Activated CD4-positive, alpha-beta T cell treated with anti-CD3 and anti-CD28 coated beads for 36 hours (primary cell): Measurements from ENCODE around the gene LRRC4C. TPM values are rescaled to one million over a fixed set of nuclear protein-coding genes. Genes with fewer than 3 reads are reported as not detected.
"Not testable (repeated sequence)": the region's sequence is repeated elsewhere in the genome, so short reads cannot be mapped to it uniquely, and the experiment has no call there.

ENCODE experiments used
- ATAC-seq: fragments of 200-7000 bp; cut with Tn5 transposase; one replicate; pipeline ENCODE4 v1.10.0; 2021; ENCODE audit warnings: mild to moderate bottlenecking, moderate library complexity
- CTCF ChIA-PET: fragments of 350-600 bp; sonication (Branson Sonifier 250); formaldehyde crosslinking; loops from one replicate; lab custom pipeline; 2021; ENCODE audit warnings: antibody characterized with exemption; lab: Charles Lee
- POLR2A ChIA-PET: fragments of 350-600 bp; sonication (Branson Sonifier 250); formaldehyde crosslinking; loops from one replicate; lab custom pipeline; 2021; ENCODE audit warnings: antibody characterized with exemption, inconsistent platforms; lab: Charles Lee
- DNase-seq: peaks from one replicate; pipeline ENCODE4 v3.0.0-alpha.2; 2020
- H3K27ac Mint-ChIP-seq: one replicate; pipeline ENCODE4 v1.8.0; 2021; ENCODE audit warnings: mixed read lengths
- H3K27me3 Mint-ChIP-seq: one replicate; pipeline ENCODE4 v1.8.0; 2021; ENCODE audit warnings: mixed read lengths
- H3K36me3 Mint-ChIP-seq: one replicate; pipeline ENCODE4 v1.8.0; 2021; ENCODE audit warnings: low read depth, mixed read lengths
- H3K4me1 Mint-ChIP-seq: one replicate; pipeline ENCODE4 v1.8.0; 2021; ENCODE audit warnings: mixed read lengths
- H3K4me3 Mint-ChIP-seq: one replicate; pipeline ENCODE4 v1.8.0; 2021; ENCODE audit warnings: mild to moderate bottlenecking, moderate library complexity, mixed read lengths
- H3K9me3 Mint-ChIP-seq: one replicate; pipeline ENCODE4 v1.8.0; 2021; ENCODE audit warnings: low read depth, mixed read lengths
- intact Hi-C, 2 experiments: fragments of 100-400 bp; cut with DNase I in 1 of 2; cut with micrococcal nuclease in 1 of 2; formaldehyde crosslinking; loops; one replicate each; pipeline versions ENCODE4 v1.14.2 to v1.15.1; 2022 to 2024; cut with DNase I, micrococcal nuclease
- total RNA-seq, 2 experiments: library from RNA; stranded (reverse); gene quantifications; one replicate each; pipeline ENCODE4 v1.2.3, GENCODE V29; 2021

LRRC4C gene
- total RNA-seq, 2 experiments from 2014 or later, result not detected

DNA sequence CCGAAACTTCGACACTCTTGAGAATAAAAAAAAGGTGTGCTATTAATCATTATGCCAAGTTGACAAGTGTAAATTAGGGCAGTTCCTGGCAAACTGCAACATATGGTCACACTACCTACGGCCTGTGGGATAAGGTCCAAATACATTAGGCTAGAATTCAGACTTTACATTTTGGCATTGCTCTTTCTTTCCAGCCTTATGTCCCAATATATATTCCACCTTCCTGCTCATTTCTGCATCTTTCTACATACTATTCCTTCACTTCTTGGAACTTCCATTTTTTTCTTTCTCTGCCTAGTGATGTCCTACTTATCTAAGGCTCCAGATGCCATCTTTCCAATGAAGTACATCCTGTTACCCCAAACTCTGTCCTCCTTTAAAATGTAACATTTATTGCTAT lies 577.2 kb downstream of the LRRC4C start:
- CTCF ChIA-PET, result no interaction called here
- no peaks in the 10 kb centered on the region for H3K27me3 Mint-ChIP-seq
- no peaks in the 10 kb centered on the region for H3K36me3 Mint-ChIP-seq
- no peaks in the 10 kb centered on the region for H3K4me1 Mint-ChIP-seq
- POLR2A ChIA-PET, result no interaction called here
- H3K9me3 Mint-ChIP-seq, result peaks cover 10% of the 10 kb centered on the region
- ATAC-seq (no peak), DNase-seq (no peak)
- H3K4me3 Mint-ChIP-seq, result no peak overlapping the region
- intact Hi-C loops, result no loop called here
- no peak overlapping the region for H3K27ac Mint-ChIP-seq

DNA sequence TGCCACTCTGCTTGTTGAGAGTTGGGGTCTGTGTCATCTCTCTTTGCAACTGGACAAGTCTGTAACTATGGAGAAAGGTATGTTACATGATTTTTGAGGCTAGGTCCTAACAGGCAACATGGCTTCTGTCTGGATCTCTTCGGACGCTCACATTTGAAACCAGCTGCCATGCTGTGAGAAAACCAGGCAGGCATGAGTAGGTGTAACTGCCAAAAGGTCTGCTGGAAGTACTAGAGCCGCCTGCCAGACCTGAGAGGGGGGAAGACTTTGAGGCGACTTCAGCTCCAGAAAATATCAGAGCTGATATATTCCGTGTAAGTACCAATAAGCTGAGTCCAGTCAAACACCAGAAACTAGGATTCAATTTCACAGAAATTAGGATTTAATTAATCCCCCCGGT lies 579.5 kb downstream of the LRRC4C start:
- no peaks in the 10 kb centered on the region for H3K4me1 Mint-ChIP-seq
- no peak overlapping the region for H3K4me3 Mint-ChIP-seq
- peaks cover 12% of the 10 kb centered on the region for H3K9me3 Mint-ChIP-seq
- DNase-seq (no peak), ATAC-seq (no peak)
- no peaks in the 10 kb centered on the region for H3K36me3 Mint-ChIP-seq
- H3K27ac Mint-ChIP-seq, result no peak overlapping the region
- POLR2A ChIA-PET, result no interaction called here
- no peaks in the 10 kb centered on the region for H3K27me3 Mint-ChIP-seq
- intact Hi-C loops, result no loop called here
- CTCF ChIA-PET, result interaction anchor here (1.0 kb wide), 1 partner anchor 13 kb away, joined by 3 read pairs; no protein-coding TSS in a partner anchor

DNA sequence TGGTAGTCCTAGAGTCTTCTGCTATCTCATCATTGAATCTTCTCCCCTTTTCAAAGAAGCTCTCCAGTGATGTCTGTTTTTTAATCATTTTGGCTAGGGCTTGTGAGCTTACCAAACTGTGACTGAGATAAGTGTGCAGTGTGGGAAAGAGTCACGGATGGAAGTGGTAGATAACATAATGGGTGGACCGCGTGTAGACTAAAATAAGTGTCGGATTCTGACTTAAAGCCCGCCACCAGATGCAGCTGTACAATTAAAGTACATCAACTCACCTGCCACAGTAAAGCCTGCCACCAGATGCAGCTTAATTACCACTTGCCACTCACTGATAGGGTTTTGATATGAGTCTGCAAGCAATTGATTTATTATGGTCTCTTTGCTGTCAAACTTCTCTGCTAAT lies 581.5 kb downstream of the LRRC4C start:
- no peaks in the 10 kb centered on the region for H3K4me1 Mint-ChIP-seq
- intact Hi-C loops, result no loop called here

DNA sequence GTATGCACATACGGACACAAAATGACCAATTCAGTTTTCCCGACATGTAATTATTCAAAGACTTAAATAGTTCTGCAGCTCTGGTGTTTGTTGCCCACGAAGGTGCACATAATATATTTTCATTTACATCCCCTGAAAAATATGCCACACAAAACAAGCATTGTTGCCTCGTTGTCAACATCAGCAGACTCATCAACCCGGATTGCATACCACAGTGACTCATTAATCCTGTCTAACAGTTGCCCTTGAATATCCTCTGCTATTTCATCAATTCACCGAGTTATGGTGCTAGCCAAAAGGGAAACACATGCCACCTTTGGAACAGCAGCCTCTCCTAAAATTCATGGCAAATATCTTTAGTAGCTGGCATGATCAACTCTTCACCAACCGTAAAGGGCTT lies 582.2 kb downstream of the LRRC4C start:
- no peak overlapping the region for H3K4me3 Mint-ChIP-seq
- no peaks in the 10 kb centered on the region for H3K36me3 Mint-ChIP-seq
- intact Hi-C loops, result no loop called here
- H3K27ac Mint-ChIP-seq, result no peak overlapping the region
- ATAC-seq (no peak), DNase-seq (no peak)
- H3K9me3 Mint-ChIP-seq, result peaks cover 8% of the 10 kb centered on the region
- ChIA-PET POLR2A (no interaction called here), CTCF (no interaction called here)
- no peaks in the 10 kb centered on the region for H3K4me1 Mint-ChIP-seq
- H3K27me3 Mint-ChIP-seq, result no peaks in the 10 kb centered on the region

More for the DNA sequence above, 581.5 kb downstream of the LRRC4C start:
- DNase-seq (no peak), ATAC-seq (no peak)
- H3K9me3 Mint-ChIP-seq, result peaks cover 11% of the 10 kb centered on the region
- no peak overlapping the region for H3K27ac Mint-ChIP-seq
- ChIA-PET POLR2A (no interaction called here), CTCF (interaction anchor here (0.8 kb wide), 1 partner anchor 101 kb away, joined by 3 read pairs; no protein-coding TSS in a partner anchor)
- H3K27me3 Mint-ChIP-seq, result no peaks in the 10 kb centered on the region
- H3K4me3 Mint-ChIP-seq, result no peak overlapping the region
- no peaks in the 10 kb centered on the region for H3K36me3 Mint-ChIP-seq

DNA sequence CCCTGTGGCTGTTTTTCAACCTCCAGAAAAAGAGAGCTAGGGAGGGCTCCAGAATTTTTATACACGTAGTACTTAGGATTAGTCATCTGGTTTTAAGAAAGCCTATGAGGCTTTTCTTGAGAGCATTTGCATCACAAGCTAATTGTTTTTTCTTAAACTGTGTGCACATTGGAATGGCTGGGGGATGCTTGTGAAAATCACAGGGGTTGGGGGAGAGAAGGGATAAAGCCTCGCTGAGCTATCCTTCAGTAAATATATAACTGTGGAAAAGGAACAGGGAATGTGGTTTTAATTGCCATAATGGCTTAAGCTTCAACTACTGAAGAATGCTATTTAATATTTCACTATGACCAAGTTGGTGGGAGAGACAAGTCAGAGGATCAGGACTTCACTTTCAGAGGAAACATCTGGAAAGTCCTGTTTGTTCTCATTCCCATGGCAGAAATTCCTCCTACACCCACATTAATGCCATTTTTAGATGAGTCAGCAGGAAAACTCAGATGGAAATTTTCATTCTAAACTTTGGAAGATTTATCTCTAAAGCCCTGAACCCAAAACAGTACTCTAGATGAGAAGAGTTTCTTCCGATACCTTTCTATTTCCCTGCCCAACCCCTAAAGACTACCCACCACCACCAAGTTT lies 591.3 kb downstream of the LRRC4C start:
- intact Hi-C loops, result no loop called here
- no peak for ATAC-seq
- Mint-ChIP-seq H3K9me3 (peaks cover 20% of the 10 kb centered on the region), H3K4me1 (no peaks in the 10 kb centered on the region), H3K4me3 (no peak overlapping the region), H3K27me3 (no peaks in the 10 kb centered on the region), H3K36me3 (no peaks in the 10 kb centered on the region), H3K27ac (no peak overlapping the region)
- POLR2A ChIA-PET, result no interaction called here
- CTCF ChIA-PET, result interaction anchor here (0.7 to 1.2 kb wide), 2 partner anchors 11 to 35 kb away, joined by 3 read pairs; no protein-coding TSS in a partner anchor
- DNase-seq, result no peak

DNA sequence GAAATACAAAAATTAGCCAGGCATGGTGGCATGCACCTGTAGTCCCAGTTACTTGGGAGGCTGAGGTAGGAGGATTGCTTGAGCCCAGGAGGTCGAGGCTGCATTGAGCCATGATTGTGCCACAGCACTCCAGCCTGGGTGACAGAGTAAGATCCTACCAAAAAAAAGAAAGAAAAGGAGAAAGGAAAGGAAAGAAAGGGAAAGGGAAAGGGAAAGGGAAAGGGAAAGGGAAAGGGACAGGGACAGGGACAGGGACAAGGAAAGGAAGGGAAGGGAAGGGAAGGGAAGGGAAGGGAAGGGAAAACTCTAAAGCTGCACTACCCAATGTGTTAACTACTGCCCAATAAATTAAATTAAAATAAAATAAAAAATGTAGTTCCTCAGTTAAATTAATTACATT lies 601.7 kb downstream of the LRRC4C start:
- H3K4me1 Mint-ChIP-seq, CTCF ChIA-PET: not testable (repeated sequence)

DNA sequence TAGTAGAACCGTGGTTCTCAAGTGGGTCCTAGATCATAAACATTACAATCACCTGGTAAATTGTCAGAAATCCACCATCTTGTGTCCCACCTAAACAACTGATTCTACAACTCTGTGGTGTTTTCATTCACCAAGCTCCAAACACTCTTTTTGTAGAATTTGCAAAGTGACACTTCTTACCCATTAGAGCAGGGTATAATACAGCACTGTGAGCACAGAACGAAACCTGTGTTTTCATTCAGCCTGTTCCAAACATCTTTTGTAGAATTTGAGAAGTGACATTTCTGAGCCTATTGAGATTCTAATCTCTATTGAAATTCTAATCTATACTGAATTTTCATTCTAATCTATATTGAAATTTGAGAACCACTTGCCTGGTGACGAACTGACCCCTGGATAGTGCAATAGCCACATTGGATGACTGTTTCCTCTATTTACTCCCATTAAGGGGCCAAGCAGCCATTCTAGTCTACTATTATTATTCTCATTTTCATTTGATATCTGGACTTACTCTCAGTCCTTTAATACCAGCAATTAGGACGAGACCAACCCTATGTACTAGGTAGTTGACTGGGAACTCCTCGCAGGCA lies 616.6 kb downstream of the LRRC4C start:
- H3K36me3 Mint-ChIP-seq, result no peaks in the 10 kb centered on the region
- intact Hi-C loops, result no loop called here
- H3K4me3 Mint-ChIP-seq, result no peak overlapping the region
- peaks cover 20% of the 10 kb centered on the region for H3K9me3 Mint-ChIP-seq
- no peaks in the 10 kb centered on the region for H3K4me1 Mint-ChIP-seq
- no peak for DNase-seq
- ATAC-seq, result no peak
- ChIA-PET POLR2A (no interaction called here), CTCF (no interaction called here)
- no peak overlapping the region for H3K27ac Mint-ChIP-seq
- H3K27me3 Mint-ChIP-seq, result no peaks in the 10 kb centered on the region

More for the DNA sequence above, 601.7 kb downstream of the LRRC4C start:
- intact Hi-C loops, H3K9me3 Mint-ChIP-seq, H3K27me3 Mint-ChIP-seq, H3K36me3 Mint-ChIP-seq, H3K27ac Mint-ChIP-seq, DNase-seq, ATAC-seq, POLR2A ChIA-PET, H3K4me3 Mint-ChIP-seq: not testable (repeated sequence)

DNA sequence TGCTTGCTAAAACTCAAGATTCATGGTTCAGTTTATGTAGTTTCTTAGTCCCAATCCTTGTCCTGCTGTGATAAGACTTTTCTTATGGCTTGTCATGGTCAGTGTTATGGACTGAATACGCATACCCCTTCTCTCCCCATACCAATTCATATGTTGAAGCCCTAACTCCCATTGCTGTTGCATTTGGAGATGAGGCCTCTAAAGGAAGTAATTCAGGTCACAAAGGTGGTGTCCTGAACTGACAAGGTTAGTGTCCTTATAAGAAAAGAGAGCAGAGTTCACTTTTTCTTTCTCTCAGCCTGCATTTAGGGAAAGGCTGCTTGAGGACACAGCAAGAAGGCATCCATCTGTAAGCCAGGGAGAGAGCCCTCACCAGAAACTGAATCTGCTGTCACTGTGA lies 618.2 kb downstream of the LRRC4C start:
- peaks cover 19% of the 10 kb centered on the region for H3K9me3 Mint-ChIP-seq
- DNase-seq (no peak), ATAC-seq (no peak)
- intact Hi-C loops, result no loop called here
- no peaks in the 10 kb centered on the region for H3K36me3 Mint-ChIP-seq
- no peak overlapping the region for H3K27ac Mint-ChIP-seq
- CTCF ChIA-PET, result no interaction called here
- no peak overlapping the region for H3K4me3 Mint-ChIP-seq
- POLR2A ChIA-PET, result no interaction called here
- no peaks in the 10 kb centered on the region for H3K4me1 Mint-ChIP-seq
- H3K27me3 Mint-ChIP-seq, result no peaks in the 10 kb centered on the region

DNA sequence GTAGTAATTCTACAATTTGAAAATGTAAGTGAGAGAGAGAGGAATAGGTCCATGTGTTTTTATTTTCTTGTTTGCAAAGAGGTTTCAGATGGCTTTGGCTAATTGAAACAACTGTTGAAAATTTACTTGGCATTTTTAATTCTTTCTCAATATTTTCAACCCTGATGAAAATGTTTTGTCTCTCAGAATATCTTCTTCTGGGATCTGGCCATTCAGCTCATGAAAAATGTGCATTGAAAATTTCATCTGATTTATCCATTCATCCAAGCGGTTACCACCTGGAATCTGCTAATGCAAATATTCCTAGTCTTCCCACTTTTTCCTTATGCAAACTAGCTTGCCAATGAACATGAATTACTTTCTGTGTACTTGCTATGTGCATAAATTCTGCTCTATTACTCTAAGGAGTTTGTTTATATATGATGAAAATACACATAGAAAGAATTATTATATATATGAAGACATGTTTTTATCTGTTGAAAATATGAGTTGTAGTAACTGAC lies 621.2 kb downstream of the LRRC4C start:
- Mint-ChIP-seq H3K4me3 (no peak overlapping the region), H3K27me3 (no peaks in the 10 kb centered on the region), H3K36me3 (no peaks in the 10 kb centered on the region), H3K4me1 (no peaks in the 10 kb centered on the region), H3K9me3 (peaks cover 15% of the 10 kb centered on the region), H3K27ac (no peak overlapping the region)
- ChIA-PET CTCF (no interaction called here), POLR2A (no interaction called here)
- ATAC-seq (no peak), DNase-seq (no peak)
- intact Hi-C loops, result no loop called here

DNA sequence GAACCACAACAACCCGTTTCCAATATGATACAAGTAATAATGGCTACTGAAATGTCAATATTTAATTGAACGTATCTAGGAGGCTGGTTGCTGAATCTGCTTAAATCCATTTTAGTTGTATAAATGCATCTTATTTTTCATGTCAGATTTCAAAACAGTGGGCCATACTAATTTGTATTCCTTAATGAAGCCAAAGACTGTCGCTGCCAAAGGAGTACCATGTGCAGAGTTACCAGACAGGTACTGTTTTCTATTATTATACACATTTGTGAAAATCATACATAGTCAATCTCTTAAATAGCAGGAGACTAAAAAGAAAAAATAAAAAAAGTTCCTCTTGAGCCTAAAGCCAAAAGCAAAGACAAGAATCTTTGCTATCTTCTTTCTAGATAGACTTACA lies 632.3 kb downstream of the LRRC4C start:
- POLR2A ChIA-PET, result no interaction called here
- Mint-ChIP-seq H3K27ac (no peak overlapping the region), H3K4me3 (no peak overlapping the region), H3K27me3 (no peaks in the 10 kb centered on the region), H3K4me1 (no peaks in the 10 kb centered on the region), H3K36me3 (no peaks in the 10 kb centered on the region), H3K9me3 (peaks cover 14% of the 10 kb centered on the region)
- no peak for ATAC-seq
- intact Hi-C loops, result no loop called here
- CTCF ChIA-PET, result no interaction called here
- DNase-seq, result no peak

DNA sequence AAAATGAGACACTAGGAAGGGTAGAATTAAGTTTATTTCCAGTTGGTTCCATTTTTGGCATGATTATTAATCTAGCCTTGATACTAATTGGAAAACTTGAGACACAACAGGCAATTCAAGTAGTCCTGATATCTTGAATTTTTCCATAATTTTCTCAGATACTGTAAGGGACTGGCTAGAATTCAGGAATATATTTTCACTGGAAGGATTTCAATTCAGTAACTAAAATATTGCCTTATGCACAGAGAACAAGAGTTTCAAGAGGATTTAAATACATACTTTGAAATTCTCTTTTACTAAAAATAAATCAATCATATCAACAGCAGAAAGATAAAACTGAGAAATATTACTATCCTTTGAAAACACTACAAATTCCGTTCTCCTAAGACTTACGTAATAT lies 632.9 kb downstream of the LRRC4C start:
- H3K27me3 Mint-ChIP-seq, result no peaks in the 10 kb centered on the region
- intact Hi-C loops, result no loop called here
- H3K4me3 Mint-ChIP-seq, result no peak overlapping the region
- POLR2A ChIA-PET, result no interaction called here
- ATAC-seq (no peak), DNase-seq (no peak)
- no peak overlapping the region for H3K27ac Mint-ChIP-seq
- H3K4me1 Mint-ChIP-seq, result no peaks in the 10 kb centered on the region
- H3K36me3 Mint-ChIP-seq, result no peaks in the 10 kb centered on the region
- CTCF ChIA-PET, result no interaction called here
- H3K9me3 Mint-ChIP-seq, result peaks cover 16% of the 10 kb centered on the region

DNA sequence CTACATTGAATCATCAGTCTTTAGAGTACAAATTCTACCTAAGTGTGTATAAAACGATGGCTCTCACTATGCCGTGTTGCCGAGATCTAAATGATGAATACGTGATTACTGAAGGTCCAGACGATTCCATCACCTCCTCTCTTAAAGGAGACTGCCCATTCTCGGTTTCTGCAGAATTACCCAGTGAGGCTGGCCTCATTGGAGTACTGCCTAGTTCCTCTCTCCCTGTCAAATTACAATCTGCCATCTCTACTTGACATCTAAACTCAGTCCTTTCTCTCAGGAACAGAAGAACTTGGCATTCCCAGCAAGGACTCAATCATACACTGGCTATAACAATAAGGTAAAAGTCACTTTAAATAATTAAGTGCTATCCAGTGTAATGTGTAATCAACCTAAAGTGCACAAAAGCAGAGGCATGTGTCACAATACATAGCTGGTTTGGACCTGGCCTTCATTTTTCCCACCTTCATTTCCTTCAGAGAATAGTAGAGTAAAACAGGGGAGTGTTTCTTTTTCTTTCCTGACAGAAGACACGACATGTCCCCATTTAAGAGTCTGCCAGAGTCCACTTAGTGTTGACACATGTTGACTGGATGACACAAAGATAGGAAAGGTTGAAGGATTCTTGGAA lies 634.1 kb downstream of the LRRC4C start:
- DNase-seq (no peak), ATAC-seq (no peak)
- CTCF ChIA-PET, result no interaction called here
- H3K4me1 Mint-ChIP-seq, result no peaks in the 10 kb centered on the region
- POLR2A ChIA-PET, result no interaction called here
- H3K36me3 Mint-ChIP-seq, result no peaks in the 10 kb centered on the region
- H3K27me3 Mint-ChIP-seq, result no peaks in the 10 kb centered on the region
- intact Hi-C loops, result no loop called here
- H3K27ac Mint-ChIP-seq, result no peak overlapping the region
- no peak overlapping the region for H3K4me3 Mint-ChIP-seq
- peaks cover 15% of the 10 kb centered on the region for H3K9me3 Mint-ChIP-seq
